SU-DHL-6 (cell line): Measurements from ENCODE around the gene TMEM18.

Source experiments
- H2AFZ ChIP-seq: fragments of 200-600 bp; sonication (generic); 2 replicates; pipeline ENCODE4 v1.6.1; 2014; ENCODE audit warnings: low read depth, mild to moderate bottlenecking, moderate library complexity, mixed read lengths, antibody characterized with exemption, low read length; ENCODE audit not compliant: severe bottlenecking
- H3F3A ChIP-seq: fragments of 200-600 bp; shearing (Covaris generic); 2 replicates; pipeline ENCODE4 v1.6.0; 2016; ENCODE audit warnings: antibody characterized with exemption, mild to moderate bottlenecking; ENCODE audit not compliant: insufficient read depth
- H3K27ac ChIP-seq: fragments of 200-600 bp; sonication (generic); 2 replicates; pipeline ENCODE4 v1.5.1; 2016; ENCODE audit warnings: low read depth, mild to moderate bottlenecking, low read length, moderate library complexity, mixed read lengths
- H3K27me3 ChIP-seq: fragments of 200-600 bp; sonication (generic), shearing (Covaris generic); 2 replicates; pipeline ENCODE4 v1.6.0; 2014; ENCODE audit warnings: mild to moderate bottlenecking, low read length
- H3K36me3 ChIP-seq: fragments of 200-600 bp; sonication (generic); 2 replicates; pipeline ENCODE4 v1.6.1; 2014; ENCODE audit warnings: mild to moderate bottlenecking, low read length, mixed read lengths
- H3K4me2 ChIP-seq: fragments of 300-600, 200-600 bp; shearing (Covaris generic), sonication (generic); 2 replicates; pipeline ENCODE4 v1.6.0; 2014; ENCODE audit warnings: low read length, low read depth, mild to moderate bottlenecking; ENCODE audit not compliant: poor library complexity, severe bottlenecking
- H3K4me3 ChIP-seq: fragments of 200-600 bp; sonication (generic); 2 replicates; pipeline ENCODE4 v1.5.1; 2014; ENCODE audit warnings: antibody characterized with exemption, low read length, mild to moderate bottlenecking, mixed read lengths; ENCODE audit not compliant: insufficient read depth, poor library complexity, severe bottlenecking
- H3K79me2 ChIP-seq: fragments of 200-600 bp; sonication (generic); 2 replicates; pipeline ENCODE4 v1.6.1; 2014; ENCODE audit warnings: mild to moderate bottlenecking, low read length, moderate library complexity; ENCODE audit not compliant: insufficient read depth
- H3K9ac ChIP-seq: fragments of 200-600 bp; sonication (generic); 2 replicates; pipeline ENCODE4 v1.7.0; 2014; ENCODE audit warnings: mild to moderate bottlenecking, low read length
- H3K9me2 ChIP-seq: fragments of 200-600 bp; sonication (generic); replicated peaks from 2 replicates; pipeline ENCODE4 v1.6.1; 2014; ENCODE audit warnings: low read length; ENCODE audit not compliant: insufficient read depth
- H3K9me3 ChIP-seq: fragments of 200-600 bp; sonication (generic); 2 replicates; pipeline ENCODE4 v1.6.1; 2014; ENCODE audit warnings: low read length, mixed read lengths; ENCODE audit not compliant: insufficient read depth
- H4K20me1 ChIP-seq: fragments of 200-600 bp; sonication (generic); 2 replicates; pipeline ENCODE4 v1.6.1; 2014; ENCODE audit warnings: low read depth, mild to moderate bottlenecking, antibody characterized with exemption, low read length, moderate library complexity, mixed read lengths
- EZH2phosphoT487 ChIP-seq: fragments of 200-600 bp; sonication (generic), shearing (Covaris generic); conservative IDR thresholded peaks from 2 replicates; pipeline ENCODE4 v1.6.1; 2018; ENCODE audit warnings: mild to moderate bottlenecking, antibody characterized with exemption, low read length, moderate library complexity, mixed read lengths
- TF ChIP-seq, protein P1 (sequence below): fragments of 200-600 bp; sonication (generic); IDR thresholded peaks from one replicate; pipeline ENCODE4 v1.5.1; 2017; ENCODE audit warnings: antibody characterized with exemption, mild to moderate bottlenecking, low read length, moderate library complexity; ENCODE audit not compliant: insufficient read depth, poor library complexity, severe bottlenecking

The TMEM18 gene

DNA sequence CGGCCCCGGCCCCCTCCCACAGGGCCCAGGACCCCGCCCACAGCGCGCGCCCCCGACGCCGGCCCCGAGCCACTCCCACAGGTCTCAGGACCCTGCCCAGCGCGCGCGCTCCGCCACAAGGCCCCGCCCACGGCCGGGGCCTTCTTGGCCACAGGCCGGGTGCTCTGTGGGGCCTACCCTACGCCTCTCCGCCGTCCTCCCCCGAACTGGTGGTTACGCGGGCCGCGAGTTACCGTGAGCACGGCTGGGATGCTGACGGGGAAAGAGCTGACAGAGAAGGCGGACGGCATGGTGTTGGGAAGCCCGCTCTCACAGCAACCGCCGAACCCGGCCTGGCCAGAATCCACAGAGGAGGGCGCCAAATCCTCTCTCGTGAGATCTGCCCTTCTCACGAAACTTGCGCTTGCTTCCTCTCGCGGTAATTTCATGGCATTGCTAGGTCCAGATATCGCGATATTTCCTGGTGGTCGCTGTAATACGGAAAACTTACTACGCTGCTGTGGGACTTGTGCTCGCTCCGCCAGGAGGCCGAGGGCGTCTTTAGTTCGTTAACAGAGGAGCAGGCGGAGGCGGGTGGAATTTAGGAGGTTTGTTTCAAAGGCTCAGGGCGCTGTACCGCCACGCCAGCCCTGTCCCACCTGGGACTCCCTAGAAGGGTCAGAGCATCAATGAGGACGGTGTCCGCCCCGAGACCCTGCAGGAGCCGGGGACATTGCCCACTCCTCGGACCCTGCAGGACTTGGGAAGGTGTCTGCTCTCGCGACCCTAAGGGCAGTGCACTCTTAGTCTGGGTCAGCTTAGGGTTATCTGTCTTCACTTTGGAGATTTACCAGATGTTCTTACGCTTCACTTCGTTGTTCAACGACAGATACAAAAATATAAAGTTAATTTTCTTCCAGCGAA is at the start of gene TMEM18:
Gene TMEM18, minus strand, starts transcription at position 351 of the 903 bp plus-strand sequence. Its CDS starts 61 bp downstream, at position 290.
- Histone ChIP-seq H3K79me2 (peaks cover 45% of the 10 kb centered on the region), H3K4me2 (peak within 1 kb of the TSS; percentile 87), H3K9me2 (no peaks in the 10 kb centered on the region), H2AFZ (peak within 1 kb of the TSS; percentile 78), H4K20me1 (peaks cover 11% of the 10 kb centered on the region; the same call in 1 of the 2 replicates), H3K27me3 (no peaks in the 10 kb centered on the region), H3F3A (peaks cover 9% of the 10 kb centered on the region; the same call in 1 of the 2 replicates), H3K36me3 (no peaks in the 10 kb centered on the region), H3K9ac (peak within 1 kb of the TSS; percentile 99), H3K9me3 (no peaks in the 10 kb centered on the region), H3K27ac (peak within 1 kb of the TSS; percentile 93), H3K4me3 (peak within 1 kb of the TSS; percentile 99)
- no peak for TF ChIP-seq EZH2phosphoT487
- TF ChIP-seq, protein P1, sequence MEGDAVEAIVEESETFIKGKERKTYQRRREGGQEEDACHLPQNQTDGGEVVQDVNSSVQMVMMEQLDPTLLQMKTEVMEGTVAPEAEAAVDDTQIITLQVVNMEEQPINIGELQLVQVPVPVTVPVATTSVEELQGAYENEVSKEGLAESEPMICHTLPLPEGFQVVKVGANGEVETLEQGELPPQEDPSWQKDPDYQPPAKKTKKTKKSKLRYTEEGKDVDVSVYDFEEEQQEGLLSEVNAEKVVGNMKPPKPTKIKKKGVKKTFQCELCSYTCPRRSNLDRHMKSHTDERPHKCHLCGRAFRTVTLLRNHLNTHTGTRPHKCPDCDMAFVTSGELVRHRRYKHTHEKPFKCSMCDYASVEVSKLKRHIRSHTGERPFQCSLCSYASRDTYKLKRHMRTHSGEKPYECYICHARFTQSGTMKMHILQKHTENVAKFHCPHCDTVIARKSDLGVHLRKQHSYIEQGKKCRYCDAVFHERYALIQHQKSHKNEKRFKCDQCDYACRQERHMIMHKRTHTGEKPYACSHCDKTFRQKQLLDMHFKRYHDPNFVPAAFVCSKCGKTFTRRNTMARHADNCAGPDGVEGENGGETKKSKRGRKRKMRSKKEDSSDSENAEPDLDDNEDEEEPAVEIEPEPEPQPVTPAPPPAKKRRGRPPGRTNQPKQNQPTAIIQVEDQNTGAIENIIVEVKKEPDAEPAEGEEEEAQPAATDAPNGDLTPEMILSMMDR: no peak

DNA sequence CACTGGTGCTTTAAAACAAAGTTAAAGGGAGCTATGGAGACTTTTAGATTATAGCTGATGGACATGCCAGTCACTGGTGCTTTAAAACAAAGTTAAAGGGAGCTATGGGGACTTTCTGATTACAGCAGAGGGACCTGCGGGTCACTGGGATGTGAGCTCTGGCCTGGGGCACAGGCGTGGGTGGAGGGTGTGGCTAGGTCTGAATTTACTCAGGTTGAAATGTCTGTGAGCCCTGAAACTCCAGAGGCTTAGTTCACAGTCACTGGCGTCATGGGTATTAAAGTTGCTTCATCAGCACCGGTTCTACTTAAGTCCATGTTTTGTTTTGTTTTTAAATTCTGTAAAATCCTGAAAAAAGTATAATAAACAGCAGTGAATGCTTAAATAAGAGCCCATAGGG is 49.0 kb upstream of the TMEM18 start:
- TF ChIP-seq, protein P1: no peak
- no peak for TF ChIP-seq EZH2phosphoT487
- no peak overlapping the region for H2AFZ ChIP-seq
- no peak overlapping the region for H3K27ac ChIP-seq
- no peaks in the 10 kb centered on the region for H3K79me2 ChIP-seq
- H3K9me3 ChIP-seq: no peaks in the 10 kb centered on the region
- H3K36me3 ChIP-seq: no peaks in the 10 kb centered on the region
- H3K9me2 ChIP-seq: no peaks in the 10 kb centered on the region
- H3K4me2 ChIP-seq: no peak overlapping the region
- no peaks in the 10 kb centered on the region for H3F3A ChIP-seq
- no peak overlapping the region for H3K4me3 ChIP-seq
- H3K9ac ChIP-seq: no peak overlapping the region
- H4K20me1 ChIP-seq: no peaks in the 10 kb centered on the region
- H3K27me3 ChIP-seq: no peaks in the 10 kb centered on the region

DNA sequence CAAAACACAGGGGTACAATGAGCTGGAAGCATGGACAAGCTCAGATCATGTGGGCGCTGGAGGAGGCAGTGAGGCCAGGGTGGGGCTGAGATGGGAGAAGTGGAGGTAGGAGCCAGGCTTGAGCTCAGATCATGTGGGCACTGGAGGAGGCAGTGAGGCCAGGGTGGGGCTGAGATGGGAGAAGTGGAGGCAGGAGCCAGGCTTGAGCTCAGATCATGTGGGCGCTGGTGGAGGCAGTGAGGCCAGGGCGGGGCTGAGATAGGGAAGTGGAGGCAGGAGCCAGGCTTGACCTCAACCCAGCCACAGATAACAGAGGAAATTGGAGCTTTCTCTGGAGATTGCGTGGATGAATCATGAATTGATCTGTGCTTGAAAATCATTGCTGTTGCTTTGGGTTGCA is 48.3 kb upstream of the TMEM18 start:
- Histone ChIP-seq H3K27ac (no peak overlapping the region), H3K9me2 (no peaks in the 10 kb centered on the region), H3K4me3 (no peak overlapping the region), H3K27me3 (no peaks in the 10 kb centered on the region), H3K4me2 (no peak overlapping the region), H4K20me1 (no peaks in the 10 kb centered on the region), H3K36me3 (no peaks in the 10 kb centered on the region), H2AFZ (no peak overlapping the region), H3K9me3 (no peaks in the 10 kb centered on the region), H3K9ac (no peak overlapping the region), H3K79me2 (no peaks in the 10 kb centered on the region), H3F3A (no peaks in the 10 kb centered on the region)
- no peak for TF ChIP-seq EZH2phosphoT487
- TF ChIP-seq, protein P1: no peak
